Right atrium auricular region (tissue), 2 donors: ENCODE results near the gene STAT1. TPM values are rescaled to one million over a fixed set of nuclear protein-coding genes. Genes with fewer than 3 reads are reported as not detected.
A peak's percentile ranks its signal among the peaks of the same experiment; 100 is the strongest.
"Not testable (repeated sequence)": the region's sequence is repeated elsewhere in the genome, so short reads cannot be mapped to it uniquely, and the experiment has no call there.

Experiments used
- DNase-seq: peaks from one replicate; pipeline ENCODE4 v3.0.0-alpha.2; 2019; ENCODE audit warnings: low spot score
- H3K27ac ChIP-seq, 2 donors: fragments of 200-600 bp; sonication (generic); 1 replicate in 1 of 2; 2 replicates in 1 of 2; pipeline ENCODE4 v1.5.1; 2016 to 2019
- H3K27me3 ChIP-seq, 2 donors: fragments of 200-600 bp; sonication (generic); one replicate each; pipeline versions ENCODE4 v1.5.1 to v1.6.0; 2017 to 2019
- H3K36me3 ChIP-seq: fragments of 200-600 bp; sonication (generic); one replicate; pipeline ENCODE4 v1.5.1; 2016
- H3K4me1 ChIP-seq, 2 donors: fragments of 200-600 bp; sonication (generic); one replicate each; pipeline versions ENCODE4 v1.5.1 to v1.6.0; 2017 to 2019
- H3K4me3 ChIP-seq, 2 donors: fragments of 200-600 bp; sonication (generic); 1 replicate in 1 of 2; 2 replicates in 1 of 2; pipeline ENCODE4 v1.5.1; 2017 to 2019; ENCODE audit warnings: mild to moderate bottlenecking in 1 of 2, moderate library complexity in 1 of 2
- H3K9me3 ChIP-seq, 2 donors: fragments of 200-600 bp; sonication (generic); one replicate each; pipeline ENCODE4 v1.5.1; 2019
- CTCF ChIP-seq, 2 donors: fragments of 200-600 bp; sonication (generic); IDR thresholded peaks; one replicate each; pipeline ENCODE4 v1.5.1; 2019; ENCODE audit warnings: antibody characterized with exemption in 2 of 2
- total RNA-seq, 2 donors: library from RNA; depleted of rRNA; stranded (reverse); fragments of >200 nt; gene quantifications; one replicate each; pipeline ENCODE4 v1.1.0, GENCODE V29; 2016

The STAT1 gene
- total RNA-seq, 2 donors from 2014 or later, result 34.8 to 36.6 TPM

GRCh38 chr2:190997526-190998113 lies 16.4 kb downstream of the STAT1 start:
- H3K27me3 ChIP-seq, result no peaks in the 10 kb centered on the region
- DNase-seq, result no peak
- H3K36me3 ChIP-seq, result peaks cover 90% of the 10 kb centered on the region
- no peak overlapping the region for H3K4me3 ChIP-seq
- no peak for TF ChIP-seq CTCF (IDR thresholded peaks at IDR 0.05)
- H3K9me3 ChIP-seq, result no peaks in the 10 kb centered on the region
- no peak overlapping the region for H3K27ac ChIP-seq
- H3K4me1 ChIP-seq, result no peaks in the 10 kb centered on the region

DNA sequence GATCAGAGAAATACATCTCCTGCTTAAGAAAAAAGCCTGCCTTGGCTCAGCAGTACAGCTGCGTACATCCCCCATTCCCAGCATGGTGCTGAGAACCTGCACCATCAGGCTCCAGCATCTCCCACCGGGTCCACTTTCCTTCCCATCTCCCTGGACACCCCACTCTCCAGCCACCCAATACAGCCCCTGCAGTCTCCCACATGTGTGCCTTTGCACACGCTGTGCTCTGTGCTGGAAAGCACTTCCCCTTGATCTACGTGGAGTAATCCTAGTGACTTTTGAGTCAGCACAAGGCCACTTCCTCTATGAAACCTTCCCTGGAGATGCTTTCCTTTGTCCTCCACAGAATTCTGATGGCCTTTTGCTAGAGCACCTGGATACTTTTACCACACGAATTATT lies 17.0 kb downstream of the STAT1 start:
- Histone ChIP-seq H3K9me3 (no peaks in the 10 kb centered on the region), H3K27ac (no peak overlapping the region), H3K27me3 (no peaks in the 10 kb centered on the region), H3K4me3 (no peak overlapping the region), H3K4me1 (no peaks in the 10 kb centered on the region), H3K36me3 (peaks cover 90% of the 10 kb centered on the region)
- no peak for TF ChIP-seq CTCF (IDR thresholded peaks at IDR 0.05)
- no peak for DNase-seq

DNA sequence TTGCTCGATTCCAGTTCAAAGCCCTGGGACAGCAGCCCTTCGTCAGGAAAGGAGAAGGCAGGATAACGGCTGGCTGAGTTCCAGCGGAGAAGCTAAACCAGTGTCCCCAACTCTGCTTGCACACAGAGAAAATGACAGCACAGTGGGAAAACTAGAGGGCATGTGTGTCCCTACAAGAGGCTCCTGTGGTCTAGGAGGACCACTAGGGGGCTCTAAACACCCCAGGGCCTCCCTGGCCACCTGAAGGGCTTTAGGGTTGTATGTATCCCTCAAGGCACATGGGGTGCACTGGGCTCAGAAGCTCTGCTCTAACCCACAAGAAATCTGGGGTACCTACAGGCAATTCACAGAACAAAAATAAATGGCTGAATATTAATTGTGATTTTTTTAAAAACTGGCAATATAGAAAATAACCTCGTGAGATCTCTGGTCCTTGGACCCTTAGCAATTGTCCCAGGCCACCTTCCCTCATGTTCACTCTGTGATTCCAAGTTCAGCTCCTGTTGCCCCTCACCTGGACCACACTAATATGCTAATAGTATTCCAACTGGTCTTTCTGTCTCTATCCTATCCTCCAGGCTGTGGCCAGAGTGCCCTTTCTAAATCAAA lies 17.5 kb downstream of the STAT1 start:
- H3K27me3 ChIP-seq, result no peaks in the 10 kb centered on the region
- no peak overlapping the region for H3K27ac ChIP-seq
- H3K9me3 ChIP-seq, result no peaks in the 10 kb centered on the region
- peak; percentile 34 to 69 for TF ChIP-seq CTCF (IDR thresholded peaks at IDR 0.05)
- DNase-seq, result no peak
- no peak overlapping the region for H3K4me3 ChIP-seq
- peaks cover 89% of the 10 kb centered on the region for H3K36me3 ChIP-seq
- H3K4me1 ChIP-seq, result no peaks in the 10 kb centered on the region

- not testable (repeated sequence) for DNase-seq, H3K27ac ChIP-seq, H3K4me1 ChIP-seq, H3K27me3 ChIP-seq, H3K9me3 ChIP-seq, H3K4me3 ChIP-seq
- H3K36me3 ChIP-seq, result peaks cover 92% of the 10 kb centered on the region
Measured at GRCh38 chr2:190995315-190995714, 18.7 kb downstream of the STAT1 start.

GRCh38 chr2:190994148-190994547 lies 19.8 kb downstream of the STAT1 start:
- Histone ChIP-seq H3K9me3 (no peaks in the 10 kb centered on the region), H3K27me3 (no peaks in the 10 kb centered on the region), H3K4me3 (no peak overlapping the region), H3K27ac (no peak overlapping the region), H3K4me1 (no peaks in the 10 kb centered on the region), H3K36me3 (peaks cover 97% of the 10 kb centered on the region)
- DNase-seq, result no peak
- TF ChIP-seq CTCF (IDR thresholded peaks at IDR 0.05), result no peak

DNA sequence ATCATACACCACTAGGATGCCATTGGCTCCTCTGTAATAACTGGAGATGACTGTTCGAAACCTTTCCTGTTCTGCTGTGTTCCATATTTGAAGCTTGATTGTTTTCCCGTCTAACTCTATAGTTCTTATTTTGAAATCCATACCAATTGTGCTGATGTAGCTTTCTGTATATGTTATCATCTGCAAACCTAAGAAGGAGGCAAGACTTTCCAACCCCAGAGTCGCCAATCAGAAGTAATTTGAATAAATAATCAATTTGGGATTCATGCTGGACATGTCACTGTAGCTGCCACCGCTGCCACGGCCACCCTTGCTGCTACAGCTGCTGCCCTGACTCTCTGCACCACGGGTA lies 20.7 kb downstream of the STAT1 start:
- no peaks in the 10 kb centered on the region for H3K4me1 ChIP-seq
- no peak for TF ChIP-seq CTCF (IDR thresholded peaks at IDR 0.05)

More for the DNA sequence above, 20.7 kb downstream of the STAT1 start:
- Histone ChIP-seq H3K36me3 (peaks cover 96% of the 10 kb centered on the region), H3K9me3 (no peaks in the 10 kb centered on the region), H3K27me3 (no peaks in the 10 kb centered on the region), H3K4me3 (no peak overlapping the region), H3K27ac (no peak overlapping the region)
- DNase-seq, result no peak
